ENCODE measurements around the gene COL8A1. TPM values are rescaled to one million over a fixed set of nuclear protein-coding genes. Genes with fewer than 3 reads are reported as not detected.
"Not testable (repeated sequence)": the region's sequence is repeated elsewhere in the genome, so short reads cannot be mapped to it uniquely, and the experiment has no call there.

COL8A1 gene
- polyA plus RNA-seq (ENCODE audit: insufficient read length in 10 of 10), result 1 to 10 TPM in 5 of 10 donors, under 1 TPM in 5; 0.49 to 2.1 (median 0.99) TPM
- long read RNA-seq, donor 1, result 0 reads
- long read RNA-seq, donor 2, partial matches to known transcripts, result 0 of 1 reads
- long read RNA-seq, donor 2, other reads (novel, unspliced or antisense), result 0 of 1 reads
- long read RNA-seq, donor 3, result 0 reads
- long read RNA-seq, donor 4, result 0 reads
- long read RNA-seq, donor 5, result 0 reads
- long read RNA-seq, donor 6, result 0 reads
- long read RNA-seq, donor 7, result 0 reads
- long read RNA-seq, donor 8, result 0 reads
- long read RNA-seq, donor 9, result 0 reads

- DNase-seq, result peak in 2 of 3 donors; percentile 15 to 66
Measured at GRCh38 chr3:99638167-99638948, at the start of gene COL8A1. Gene COL8A1 (plus strand): TSS chr3:99638594. CDS start chr3:99790683, 152,089 bp downstream.

DNA sequence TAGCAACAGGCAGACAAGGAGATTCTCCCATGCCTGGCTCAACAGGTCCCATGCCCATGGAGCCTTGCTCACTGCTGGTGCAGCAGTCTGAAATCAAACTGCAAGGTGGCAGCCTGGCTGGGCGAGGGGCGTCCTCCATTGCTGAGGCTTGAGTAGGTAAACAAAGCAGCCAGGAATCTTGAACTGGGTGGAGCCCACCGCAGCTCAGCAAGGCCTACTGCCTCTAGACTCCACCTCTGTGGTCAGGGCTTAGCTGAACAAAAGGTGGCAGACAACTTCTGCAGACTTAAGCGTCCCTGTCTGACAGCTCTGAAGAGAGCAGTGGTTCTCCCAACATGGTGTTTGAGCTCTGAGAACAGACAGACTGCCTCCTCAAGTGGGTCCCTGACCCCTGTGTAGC lies 49.2 kb upstream of the COL8A1 start:
- not testable (repeated sequence) for DNase-seq

DNA sequence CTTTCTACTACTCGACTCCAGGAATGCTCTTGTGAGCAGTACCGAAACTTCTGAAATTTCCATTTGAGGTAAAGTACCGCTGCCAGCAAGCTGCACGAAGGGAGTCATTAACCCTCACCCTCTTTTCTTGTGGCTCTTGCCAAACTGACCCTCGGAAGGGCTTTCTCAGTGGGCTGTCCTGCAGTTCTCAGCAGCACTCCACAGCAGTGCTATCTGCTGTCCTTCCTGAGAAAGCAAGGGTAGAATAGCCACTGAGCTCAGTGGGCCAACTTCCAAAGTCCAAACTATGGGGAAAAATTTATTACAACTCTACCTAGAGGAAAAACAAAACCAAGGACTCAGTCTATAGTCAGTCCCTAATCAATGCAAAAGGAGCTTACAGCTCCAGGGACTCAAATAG lies 38.5 kb upstream of the COL8A1 start:
- DNase-seq, result peak in 2 of 3 donors; percentile 16 to 31

DNA sequence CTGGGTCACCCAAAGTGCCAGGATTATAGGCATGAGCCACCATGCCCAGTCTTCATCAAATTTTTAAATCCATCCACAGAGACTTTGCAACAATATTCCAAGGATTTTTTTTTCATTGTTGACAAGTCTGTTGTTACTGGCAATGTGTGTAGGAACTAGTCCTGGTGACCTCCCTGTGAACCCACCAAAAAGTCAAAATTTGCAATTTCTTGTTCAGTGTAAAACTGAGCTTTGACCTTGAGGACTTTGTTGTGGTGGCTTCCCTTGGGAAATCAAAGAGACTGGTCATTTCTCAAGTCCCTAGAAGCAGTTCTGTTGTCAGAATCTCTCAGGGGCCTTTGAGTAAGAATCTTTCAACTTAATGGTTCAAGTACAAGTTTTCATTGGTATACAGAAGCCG lies 36.9 kb upstream of the COL8A1 start:
- DNase-seq, result no peak

- no peak for DNase-seq
Measured at GRCh38 chr3:99602183-99602582, 36.2 kb upstream of the COL8A1 start.

DNA sequence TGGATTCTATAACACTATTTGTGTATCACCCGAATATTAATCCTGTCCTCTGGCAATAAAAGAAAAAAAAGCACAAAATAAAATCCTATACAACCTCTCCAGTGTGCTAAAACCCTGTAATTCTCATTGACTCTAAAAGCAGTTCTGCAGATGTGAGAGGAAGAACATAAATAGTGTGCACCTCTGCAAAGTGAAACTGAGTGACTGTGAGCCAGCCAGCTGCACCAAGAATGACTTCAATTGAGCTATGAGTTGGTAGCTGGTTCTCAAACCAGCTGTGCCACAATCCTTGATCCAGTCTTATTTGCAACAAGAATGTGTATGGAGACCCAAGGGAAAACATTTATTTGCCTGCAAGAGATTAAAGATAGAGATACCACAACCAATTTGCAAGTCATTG lies 31.2 kb upstream of the COL8A1 start:
- DNase-seq, result peak in 1 of 3 donors; percentile 12

DNA sequence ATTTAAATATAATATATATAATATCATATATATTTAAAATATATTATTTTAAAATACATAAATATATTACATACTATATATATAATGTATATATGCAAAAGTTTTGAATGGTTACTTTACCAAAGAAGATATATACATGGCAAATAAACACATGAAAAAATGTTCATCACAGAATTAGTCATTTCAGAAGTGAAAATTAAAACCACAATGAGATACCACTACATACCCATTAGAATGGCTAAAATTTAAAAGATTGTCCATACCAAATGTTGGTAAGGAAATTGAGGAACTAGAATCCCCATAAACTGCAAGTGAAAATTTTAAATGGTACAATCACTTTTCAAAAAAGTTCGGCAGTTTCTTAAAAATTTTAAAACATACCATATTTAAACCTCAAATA lies 23.6 kb upstream of the COL8A1 start:
- no peak for DNase-seq

DNA sequence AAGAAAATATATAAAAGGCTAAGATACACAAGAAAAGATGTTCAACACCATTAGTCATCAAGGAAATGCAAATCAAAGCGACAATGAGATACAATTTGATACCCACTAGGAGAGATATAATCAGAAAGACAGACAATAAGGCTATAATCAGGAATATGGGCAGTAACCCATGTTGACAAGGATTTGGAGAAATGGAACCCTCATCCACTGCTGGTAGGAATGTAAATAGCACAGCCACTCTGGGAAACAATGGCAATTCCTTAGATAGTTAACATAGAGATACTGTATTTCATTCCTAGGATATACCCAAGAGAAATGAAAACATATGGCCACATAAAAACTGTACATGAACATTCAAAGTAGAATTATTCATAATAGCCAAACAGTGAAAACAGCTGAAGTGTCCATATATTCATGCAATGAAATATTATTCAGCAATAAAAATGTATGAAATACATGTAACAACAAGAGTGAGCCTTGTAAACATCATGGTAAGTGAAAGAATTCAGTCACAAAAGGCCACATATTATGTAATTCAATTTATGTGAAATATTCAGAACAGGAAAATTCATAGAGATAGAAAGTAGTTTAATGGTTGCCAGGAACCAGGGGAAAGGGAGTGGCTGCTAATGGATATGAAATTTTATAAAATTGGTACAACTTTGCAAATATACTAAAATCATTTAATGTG lies 18.2 kb upstream of the COL8A1 start:
- no peak for DNase-seq

DNA sequence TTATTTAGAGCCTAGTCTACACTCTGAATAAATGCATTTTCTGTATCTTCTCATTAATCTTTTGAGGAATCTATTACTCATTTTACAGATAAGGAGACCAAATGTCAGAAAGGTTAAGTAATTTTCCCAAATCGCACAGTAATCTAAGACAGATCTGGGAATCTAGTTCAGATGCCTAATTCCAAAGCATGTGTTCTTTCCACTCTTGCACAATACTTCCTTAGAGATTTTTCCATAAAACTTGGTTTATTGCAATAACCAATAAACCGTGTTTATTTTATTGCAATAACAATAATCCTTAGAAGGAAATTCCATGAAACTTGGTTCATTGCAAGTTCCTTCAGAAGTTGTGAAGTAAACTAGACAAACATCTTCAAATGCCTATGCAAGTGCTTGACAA lies 17.4 kb upstream of the COL8A1 start:
- no peak for DNase-seq

GRCh38 chr3:99624496-99625236 lies 13.7 kb upstream of the COL8A1 start:
- DNase-seq, result no peak

- no peak for DNase-seq
Measured at GRCh38 chr3:99625237-99625622, 13.2 kb upstream of the COL8A1 start.

DNA sequence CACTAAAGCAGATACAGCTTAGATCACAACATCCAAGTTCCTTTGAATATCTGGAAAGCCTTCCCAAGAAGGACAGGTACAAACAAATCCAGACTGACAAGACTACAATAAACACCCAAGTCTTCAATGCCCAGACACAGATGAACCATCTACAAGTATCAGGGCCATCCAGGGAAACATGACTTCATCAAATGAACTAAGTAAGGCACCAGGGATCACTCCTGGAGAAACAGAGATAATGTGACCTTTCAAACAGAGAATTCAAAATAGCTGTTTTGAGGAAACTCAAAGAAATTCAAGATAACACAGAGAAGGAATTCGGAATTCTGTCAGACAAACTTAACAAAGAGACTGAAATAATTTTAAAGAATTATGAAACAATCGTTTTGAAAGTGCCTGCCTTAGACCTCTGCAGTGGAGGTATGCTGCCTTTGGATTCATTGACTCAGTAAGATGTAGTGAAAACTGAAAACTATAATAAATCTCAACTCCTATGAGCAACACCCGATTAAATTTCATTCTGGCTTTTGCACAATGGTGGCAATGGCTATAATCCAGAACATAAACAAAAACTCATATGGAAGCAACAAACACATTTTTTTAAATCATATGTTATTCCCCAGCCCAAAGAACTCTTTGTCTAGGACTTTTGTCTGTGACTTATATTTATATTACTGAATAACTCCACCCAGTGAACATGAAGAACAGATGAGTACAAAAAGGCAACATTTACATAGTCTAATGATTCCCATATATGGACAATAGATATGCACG lies 12.6 kb upstream of the COL8A1 start:
- peak in 1 of 3 donors; percentile 54 for DNase-seq

DNA sequence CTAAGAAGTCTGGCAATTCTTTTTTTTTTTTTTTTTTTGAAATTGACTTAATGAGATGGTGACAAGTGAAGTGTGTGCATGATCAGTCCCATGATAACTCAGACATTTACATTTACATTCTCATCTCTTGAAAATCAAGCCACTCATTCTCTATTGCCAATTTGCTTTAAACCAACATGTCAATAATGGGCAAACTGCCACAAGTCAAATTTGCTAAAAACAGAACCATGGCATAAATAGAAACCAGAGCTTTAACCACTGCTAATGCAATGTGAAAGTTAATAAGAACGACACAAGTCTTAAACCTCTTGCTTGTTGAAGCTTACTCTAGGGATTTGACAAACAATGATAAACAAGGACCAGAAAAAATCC lies 12.0 kb upstream of the COL8A1 start:
- no peak for DNase-seq

DNA sequence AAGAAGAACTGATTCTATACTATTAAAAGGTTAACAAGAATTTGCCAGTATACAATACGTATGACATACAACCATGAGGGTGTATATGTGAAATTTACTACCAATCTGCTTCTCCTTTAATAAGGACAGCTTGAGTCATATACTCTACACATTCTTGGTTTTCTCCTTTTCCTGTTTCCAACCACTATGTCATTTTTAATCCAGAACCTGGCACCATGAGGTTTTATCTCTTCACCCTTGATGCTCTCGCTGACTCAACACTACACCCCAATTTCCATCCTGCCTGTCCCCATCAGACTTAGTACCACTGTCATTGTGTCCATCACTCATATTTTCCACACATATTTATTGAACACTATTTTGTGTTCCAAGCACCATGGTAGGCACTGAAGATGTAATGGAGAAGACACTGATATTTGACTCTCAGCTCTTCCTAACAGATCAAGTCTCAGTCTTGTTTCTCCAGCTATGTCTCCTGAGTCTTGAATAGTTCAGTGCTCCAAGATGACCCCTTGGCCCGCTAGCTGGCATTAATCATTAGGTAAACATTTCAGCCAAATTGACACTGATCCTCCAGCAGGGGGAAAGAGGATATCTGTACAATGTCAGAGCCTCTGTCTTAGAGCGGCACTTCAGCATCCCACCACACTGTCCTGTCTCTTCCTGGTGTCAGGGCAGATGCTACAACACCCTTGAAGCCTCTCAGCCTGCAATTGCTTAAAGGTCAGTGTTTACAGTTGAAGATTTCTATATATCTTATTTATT lies 11.2 kb upstream of the COL8A1 start:
- no peak for DNase-seq

DNA sequence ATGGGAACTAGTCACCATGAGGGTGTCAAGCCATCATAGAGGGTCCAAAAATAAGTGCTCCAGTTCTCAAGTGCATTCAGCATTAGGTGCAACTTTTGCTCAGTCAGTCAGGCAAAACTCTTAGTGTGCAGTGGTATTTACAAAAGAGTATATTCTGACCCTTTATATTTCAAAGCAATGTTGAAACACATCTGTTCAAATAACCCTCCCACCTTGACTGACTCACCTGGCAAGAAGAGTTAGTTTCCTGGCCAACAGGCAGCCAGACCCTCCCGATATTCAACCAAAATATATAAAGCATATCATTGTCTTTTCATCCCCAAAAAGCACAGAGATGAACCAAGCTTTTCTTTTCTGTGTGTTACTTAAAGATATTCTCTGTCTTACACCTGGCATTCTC lies 7.6 kb upstream of the COL8A1 start:
- no peak for DNase-seq

GRCh38 chr3:99633887-99634558 lies 4.4 kb upstream of the COL8A1 start:
- no peak for DNase-seq

DNA sequence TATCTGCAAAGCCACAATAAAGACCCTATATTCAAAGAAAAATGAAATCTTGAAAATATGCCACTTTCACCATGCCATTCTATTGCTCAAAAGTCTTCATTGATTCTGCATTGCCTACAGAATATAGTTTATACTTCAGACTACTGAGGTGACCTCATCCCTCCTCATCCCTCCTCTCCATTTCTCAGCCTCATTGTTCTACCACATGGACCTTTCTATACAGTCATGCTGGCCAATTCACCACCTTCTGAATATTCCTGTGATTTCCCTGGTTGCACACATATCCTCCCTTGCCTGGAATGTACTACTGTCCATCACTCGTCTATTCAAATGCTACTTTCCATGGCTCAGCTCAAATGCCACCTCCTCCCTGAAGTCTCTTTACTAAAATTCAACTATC lies 3.5 kb upstream of the COL8A1 start:
- no peak for DNase-seq

- DNase-seq, result no peak
Measured at GRCh38 chr3:99635348-99635747, 3.0 kb upstream of the COL8A1 start.

GRCh38 chr3:99637016-99637367 lies 1.4 kb upstream of the COL8A1 start:
- no peak for DNase-seq
